Smooth muscle cell (in vitro differentiated cells): Measurements from ENCODE around the gene CLDN5. TPM values are rescaled to one million over a fixed set of nuclear protein-coding genes. Genes with fewer than 3 reads are reported as not detected.

Experiments used
- DNase-seq: peaks from one replicate; lab custom pipeline; 2025; ENCODE audit not compliant: unreplicated experiment; lab: John Stamatoyannopoulos, UW
- H2AFZ ChIP-seq: fragments of 200-600 bp; sonication (generic); 2 replicates; pipeline ENCODE4 v1.6.0; 2016; ENCODE audit warnings: antibody characterized with exemption, low read depth, mild to moderate bottlenecking
- H3F3A ChIP-seq: fragments of 200-600 bp; sonication (generic); 2 replicates; pipeline ENCODE4 v1.6.0; 2017; ENCODE audit warnings: antibody characterized with exemption, low read depth
- H3K27ac ChIP-seq: fragments of 200-600 bp; sonication (generic); 2 replicates; pipeline ENCODE4 v1.5.1; 2016; ENCODE audit warnings: low read depth, mild to moderate bottlenecking
- H3K27me3 ChIP-seq: fragments of 200-600 bp; sonication (generic); 2 replicates; pipeline ENCODE4 v1.6.1; 2016; ENCODE audit warnings: low read depth, mild to moderate bottlenecking
- H3K36me3 ChIP-seq: fragments of 200-600 bp; sonication (generic); 2 replicates; pipeline ENCODE4 v1.5.1; 2016; ENCODE audit warnings: low read depth
- H3K4me1 ChIP-seq: fragments of 200-600 bp; sonication (generic); 2 replicates; pipeline ENCODE4 v1.5.1; 2016; ENCODE audit warnings: low read depth
- H3K4me2 ChIP-seq: fragments of 200-600 bp; sonication (generic); 2 replicates; pipeline ENCODE4 v1.6.0; 2016; ENCODE audit warnings: mild to moderate bottlenecking
- H3K4me3 ChIP-seq: fragments of 200-600 bp; sonication (generic); 2 replicates; pipeline ENCODE4 v1.5.1; 2016; ENCODE audit warnings: mild to moderate bottlenecking
- H3K79me2 ChIP-seq: fragments of 200-600 bp; sonication (generic); 2 replicates; pipeline ENCODE4 v1.6.0; 2016; ENCODE audit warnings: low read depth, mild to moderate bottlenecking
- H3K9ac ChIP-seq: fragments of 200-600 bp; sonication (generic); 2 replicates; pipeline ENCODE4 v1.6.0; 2016; ENCODE audit warnings: low read depth
- H3K9me3 ChIP-seq: fragments of 200-600 bp; sonication (generic); replicated peaks from 2 replicates; pipeline ENCODE4 v1.5.1; 2016; ENCODE audit warnings: low read depth
- H4K20me1 ChIP-seq: fragments of 200-600 bp; sonication (generic); 2 replicates; pipeline ENCODE4 v1.6.0; 2016; ENCODE audit warnings: low read depth
- WGBS: methylation state at CpG from one replicate; pipeline ENCODE4 v1.1.7; 2016; ENCODE audit warnings: low lambda C conversion rate; 5-methylcytosine and 5-hydroxymethylcytosine counted together
- polyA plus RNA-seq: library from polyadenylated mRNA; unstranded; fragments of >200 nt; fragmentation: Nextera tagmentation; extraction: Ambion mirVana; gene quantifications from 2 replicates; pipeline ENCODE4 v1.2.1, GENCODE V29; 2016
- total RNA-seq: library from RNA; depleted of rRNA; stranded (reverse); fragments of >200 nt; gene quantifications from 2 replicates; pipeline ENCODE4 v1.2.3, GENCODE V29; 2014
- TF ChIP-seq, protein P1 (sequence below): fragments of 200-600 bp; sonication (generic); IDR thresholded peaks from 2 replicates; pipeline ENCODE4 v1.5.1; 2017; ENCODE audit warnings: borderline replicate concordance, mild to moderate bottlenecking, antibody characterized with exemption; ENCODE audit not compliant: insufficient read depth, poor library complexity, severe bottlenecking

The CLDN5 gene
- total and polyA plus RNA-seq, 2 experiments from 2014 or later: 0.11 TPM; not detected in 1

DNA sequence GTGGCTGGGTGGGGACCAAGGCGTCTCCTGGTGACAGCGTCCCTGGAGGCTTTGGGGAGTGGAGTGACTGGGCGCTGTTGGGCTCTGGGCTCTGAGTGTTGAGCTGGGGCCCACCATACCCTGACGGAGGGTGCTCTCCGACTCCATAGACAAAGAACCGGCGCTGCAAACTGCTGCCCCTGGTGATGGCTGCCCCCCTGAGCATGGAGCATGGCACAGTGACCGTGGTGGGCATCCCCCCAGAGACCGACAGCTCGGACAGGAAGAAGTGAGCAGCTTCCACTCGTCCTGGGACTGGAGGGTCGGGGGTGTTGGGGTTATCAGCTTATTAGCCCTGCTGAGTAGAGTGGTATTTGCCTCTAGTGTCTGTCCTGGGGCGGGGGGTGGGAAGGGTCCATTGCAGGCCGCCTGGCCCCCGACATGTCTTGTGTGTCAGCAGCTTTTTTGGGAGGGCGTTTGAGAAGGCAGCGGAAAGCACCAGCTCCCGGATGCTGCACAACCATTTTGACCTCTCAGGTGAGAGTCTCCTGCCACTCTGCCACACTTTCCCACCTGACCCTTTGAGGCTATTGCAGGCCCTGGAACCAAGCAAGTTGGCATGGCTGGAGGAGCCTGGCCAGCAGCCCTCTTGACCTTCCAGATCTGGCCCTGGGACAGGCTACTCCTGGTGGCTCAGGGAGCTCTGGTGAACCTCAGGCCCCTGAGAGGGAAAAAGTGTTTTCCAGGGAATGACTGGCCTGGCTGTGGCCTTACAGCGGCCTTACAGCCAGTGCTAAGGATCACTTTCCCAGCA is 7.6 kb downstream of the CLDN5 start:
- no peak overlapping the region for H3K27ac ChIP-seq
- peaks cover 6% of the 10 kb centered on the region for H3K27me3 ChIP-seq
- DNase-seq: no peak
- H3F3A ChIP-seq: no peaks in the 10 kb centered on the region
- no peak overlapping the region for H3K9ac ChIP-seq
- no peaks in the 10 kb centered on the region for H3K9me3 ChIP-seq
- no peaks in the 10 kb centered on the region for H3K36me3 ChIP-seq
- TF ChIP-seq, protein P1, sequence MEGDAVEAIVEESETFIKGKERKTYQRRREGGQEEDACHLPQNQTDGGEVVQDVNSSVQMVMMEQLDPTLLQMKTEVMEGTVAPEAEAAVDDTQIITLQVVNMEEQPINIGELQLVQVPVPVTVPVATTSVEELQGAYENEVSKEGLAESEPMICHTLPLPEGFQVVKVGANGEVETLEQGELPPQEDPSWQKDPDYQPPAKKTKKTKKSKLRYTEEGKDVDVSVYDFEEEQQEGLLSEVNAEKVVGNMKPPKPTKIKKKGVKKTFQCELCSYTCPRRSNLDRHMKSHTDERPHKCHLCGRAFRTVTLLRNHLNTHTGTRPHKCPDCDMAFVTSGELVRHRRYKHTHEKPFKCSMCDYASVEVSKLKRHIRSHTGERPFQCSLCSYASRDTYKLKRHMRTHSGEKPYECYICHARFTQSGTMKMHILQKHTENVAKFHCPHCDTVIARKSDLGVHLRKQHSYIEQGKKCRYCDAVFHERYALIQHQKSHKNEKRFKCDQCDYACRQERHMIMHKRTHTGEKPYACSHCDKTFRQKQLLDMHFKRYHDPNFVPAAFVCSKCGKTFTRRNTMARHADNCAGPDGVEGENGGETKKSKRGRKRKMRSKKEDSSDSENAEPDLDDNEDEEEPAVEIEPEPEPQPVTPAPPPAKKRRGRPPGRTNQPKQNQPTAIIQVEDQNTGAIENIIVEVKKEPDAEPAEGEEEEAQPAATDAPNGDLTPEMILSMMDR: no peak
- no peak overlapping the region for H3K4me2 ChIP-seq
- H4K20me1 ChIP-seq: no peaks in the 10 kb centered on the region
- H3K4me1 ChIP-seq: no peaks in the 10 kb centered on the region
- H2AFZ ChIP-seq: no peak overlapping the region
- no peak overlapping the region for H3K4me3 ChIP-seq
- H3K79me2 ChIP-seq: no peaks in the 10 kb centered on the region
- 95% methylated on average over 19 of the region's 19 CpGs for WGBS

DNA sequence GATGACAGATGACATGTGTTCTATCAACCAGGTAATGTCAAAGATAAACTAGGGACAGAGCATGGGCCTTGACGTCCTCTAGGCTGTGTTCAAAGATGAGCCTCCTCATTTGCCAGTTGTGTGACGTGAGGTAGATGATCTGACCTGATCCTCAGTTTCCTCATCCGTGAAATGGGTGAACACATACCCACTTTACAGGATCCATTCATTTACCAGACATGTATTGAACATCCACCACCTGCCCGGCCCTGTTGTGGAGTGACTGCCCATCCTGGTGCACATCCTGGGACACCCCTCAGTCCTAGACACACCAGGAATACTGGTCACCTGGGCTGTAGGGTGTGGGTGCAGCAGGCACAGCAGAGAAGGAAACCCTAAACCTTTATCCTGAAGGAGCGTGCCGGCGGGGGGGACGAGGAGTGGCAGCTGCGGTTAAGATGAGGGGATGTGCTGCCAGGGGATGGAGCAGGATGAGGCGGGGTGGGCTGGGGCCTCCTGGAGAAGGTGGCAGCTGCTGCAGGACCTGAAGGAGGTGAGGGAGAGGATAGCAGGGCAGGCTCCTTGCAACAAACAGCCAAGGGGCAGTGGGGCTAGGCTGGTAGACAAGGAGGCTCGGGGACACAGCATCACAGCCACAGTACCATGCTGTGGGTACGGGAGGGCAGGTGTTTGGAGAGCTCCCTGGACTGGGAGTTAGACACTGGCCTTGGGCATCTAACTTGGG is 8.4 kb downstream of the CLDN5 start:
- Histone ChIP-seq H3K79me2 (no peaks in the 10 kb centered on the region), H2AFZ (no peak overlapping the region), H3K36me3 (no peaks in the 10 kb centered on the region), H3K9ac (no peak overlapping the region), H3K27me3 (no peaks in the 10 kb centered on the region), H4K20me1 (no peaks in the 10 kb centered on the region), H3K9me3 (no peaks in the 10 kb centered on the region), H3F3A (no peaks in the 10 kb centered on the region), H3K4me3 (no peak overlapping the region), H3K4me2 (no peak overlapping the region), H3K27ac (no peak overlapping the region), H3K4me1 (no peaks in the 10 kb centered on the region)
- WGBS: 96% methylated on average over 11 of the region's 12 CpGs
- DNase-seq: no peak
- TF ChIP-seq, protein P1: no peak

DNA sequence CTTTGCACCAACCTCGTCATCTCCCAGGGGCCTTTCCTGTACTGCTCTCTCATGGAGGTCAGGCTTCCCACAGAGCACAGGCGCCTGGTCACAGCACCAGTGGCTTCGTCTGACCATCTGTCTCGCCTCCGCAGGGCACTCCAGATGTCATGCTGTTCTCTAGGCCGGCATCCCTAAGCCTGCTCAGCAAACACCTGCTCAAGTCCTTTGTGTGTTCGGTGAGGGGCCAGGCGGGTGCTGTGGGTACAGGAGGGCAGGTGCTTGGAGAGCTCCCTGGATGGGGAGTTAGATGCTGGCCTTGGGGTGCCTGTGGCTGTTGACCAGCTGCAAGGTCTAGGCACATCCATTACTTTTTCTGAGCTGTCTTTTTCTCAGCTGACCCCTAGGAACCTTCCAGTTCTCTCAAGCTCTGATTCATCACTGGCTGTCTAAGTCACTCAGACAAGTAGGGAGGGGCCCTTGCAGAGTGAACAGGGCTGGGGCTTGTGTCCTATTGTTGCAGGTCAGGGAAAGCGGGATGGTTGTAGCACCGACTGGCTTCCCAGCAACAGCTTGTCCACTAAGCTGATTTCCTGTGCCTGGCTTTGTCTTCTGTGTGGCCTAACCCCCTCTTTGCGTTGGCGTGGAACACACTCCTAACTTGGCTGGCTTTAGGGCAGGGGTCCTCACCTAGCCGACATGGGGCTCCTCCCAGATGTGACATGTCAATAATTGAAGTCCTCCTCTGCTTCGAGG is 9.2 kb downstream of the CLDN5 start:
- 99% methylated on average over 14 of the region's 14 CpGs for WGBS
- Histone ChIP-seq H3K4me3 (no peak overlapping the region), H3K27ac (no peak overlapping the region), H2AFZ (no peak overlapping the region), H4K20me1 (no peaks in the 10 kb centered on the region), H3K36me3 (no peaks in the 10 kb centered on the region), H3K9ac (no peak overlapping the region), H3K4me2 (no peak overlapping the region), H3F3A (no peaks in the 10 kb centered on the region), H3K9me3 (no peaks in the 10 kb centered on the region), H3K4me1 (no peaks in the 10 kb centered on the region), H3K27me3 (no peaks in the 10 kb centered on the region), H3K79me2 (no peaks in the 10 kb centered on the region)
- no peak for DNase-seq
- TF ChIP-seq, protein P1: no peak
